Superior temporal gyrus (tissue), 1 donor: Measurements from ENCODE around the gene VHLL.
"Not testable (repeated sequence)": the region's sequence is repeated elsewhere in the genome, so short reads cannot be mapped to it uniquely, and the experiment has no call there.

Experiments
- DNase-seq: peaks from one replicate; pipeline ENCODE4 v3.0.0-alpha.2; 2016; ENCODE audit errors: extremely low spot score

Gene VHLL

DNA sequence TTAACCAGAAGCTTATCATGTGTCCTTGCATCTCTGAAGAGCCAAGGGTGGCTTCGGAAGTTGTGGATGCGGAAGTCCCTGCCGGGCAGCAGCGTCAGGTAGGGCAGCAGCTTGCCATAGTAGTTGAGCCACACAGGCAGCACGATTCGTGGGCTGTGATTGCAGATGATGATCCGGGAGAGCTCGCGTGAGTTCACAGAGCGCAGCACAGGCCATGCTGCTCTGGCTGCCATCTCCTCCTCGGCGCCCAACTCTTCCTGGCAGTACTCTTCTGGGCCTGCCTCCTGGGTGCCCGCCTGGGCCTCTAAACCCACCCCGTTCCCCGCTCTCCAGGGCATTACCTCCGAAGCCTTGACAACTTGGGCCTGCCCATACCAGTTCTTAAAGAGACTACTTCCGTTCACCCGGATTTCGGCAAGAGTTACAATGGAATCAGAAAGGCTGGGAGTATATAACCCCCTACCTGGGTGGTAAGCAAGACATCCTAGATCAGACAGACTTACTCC, at the start of gene VHLL:
TSS of gene VHLL (minus strand) at position 456 of the 506 bp plus-strand sequence. CDS start at position 338, 118 bp downstream.
- no peak for DNase-seq

GRCh38 chr1:156347331-156347730, 48.2 kb upstream of the VHLL start:
- no peak for DNase-seq

DNA sequence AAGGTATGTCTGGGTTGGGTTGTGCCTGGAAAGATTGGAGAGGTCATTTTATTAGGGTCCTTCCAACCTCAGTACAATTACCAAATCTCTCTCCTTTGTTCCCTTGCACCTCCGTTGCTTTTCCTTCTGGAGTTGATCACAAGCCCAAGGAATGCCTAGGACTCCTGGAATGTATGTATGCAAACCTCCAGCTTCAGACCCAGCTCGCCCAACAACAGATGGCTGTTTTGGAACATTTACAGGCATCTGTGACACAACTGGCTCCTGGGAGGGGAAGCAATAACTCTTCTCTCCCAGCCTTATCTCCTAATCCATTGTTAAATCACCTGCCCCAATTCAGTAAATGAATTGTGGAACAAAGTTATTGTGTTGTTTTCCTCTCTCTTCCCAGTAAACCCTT, 47.5 kb upstream of the VHLL start:
- DNase-seq: no peak

- DNase-seq: not testable (repeated sequence)
Observed at GRCh38 chr1:156346035-156346434, 46.9 kb upstream of the VHLL start.

DNA sequence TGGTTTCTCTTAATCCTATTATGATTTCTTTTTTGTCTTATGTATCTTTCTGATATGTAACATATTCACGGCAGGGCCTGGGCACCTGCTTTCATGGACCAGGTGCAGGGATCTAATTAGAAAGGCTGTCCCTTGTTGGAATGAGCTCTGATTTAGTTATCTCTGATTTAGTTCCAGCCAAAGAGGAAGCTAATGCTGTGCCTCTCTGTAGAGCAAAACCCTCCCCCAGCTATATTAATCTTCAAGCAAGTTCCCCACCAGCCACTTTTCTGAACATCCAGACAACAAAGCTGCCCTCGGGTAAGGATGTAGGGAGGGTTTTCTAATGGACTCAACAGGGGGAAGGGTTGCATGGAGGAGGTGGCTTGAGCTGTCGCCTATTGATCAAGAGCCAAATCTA, 45.3 kb upstream of the VHLL start:
- no peak for DNase-seq

DNA sequence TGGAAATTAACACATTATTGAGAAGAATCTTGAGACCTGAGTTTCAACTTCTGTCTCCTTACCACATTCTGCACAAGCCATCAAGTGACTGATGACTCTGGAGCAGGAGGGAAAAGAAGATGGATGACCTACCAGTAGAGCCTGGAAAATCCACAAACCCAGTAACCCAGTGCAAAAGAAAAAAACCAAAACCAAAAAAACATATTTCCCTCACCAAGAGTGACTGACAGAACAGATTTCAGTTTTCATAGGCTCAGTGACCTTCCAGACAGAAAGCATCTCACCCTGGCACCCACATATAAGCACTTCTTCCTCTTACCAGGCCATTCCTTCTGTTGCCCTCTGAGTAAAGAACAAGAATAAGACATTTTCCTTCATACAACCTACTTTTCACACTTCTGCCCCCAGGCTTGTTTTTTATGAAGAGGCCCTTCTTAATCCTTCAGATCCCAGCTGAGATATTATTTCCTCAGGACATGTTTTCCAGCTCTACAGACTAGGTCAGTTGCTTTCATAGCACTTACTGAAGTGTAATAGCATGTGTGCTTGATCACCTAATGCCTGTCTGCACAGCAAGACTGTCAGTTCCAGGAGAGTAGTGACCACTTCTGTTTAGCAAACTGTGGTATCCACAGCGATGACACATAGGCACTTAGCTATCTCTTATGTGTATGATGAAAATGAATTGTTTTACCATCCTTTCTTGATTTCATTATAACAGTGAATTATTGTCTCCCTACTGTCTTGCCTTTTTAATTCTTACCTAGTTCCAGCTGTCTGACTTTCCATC, 43.3 kb upstream of the VHLL start:
- DNase-seq: no peak

DNA sequence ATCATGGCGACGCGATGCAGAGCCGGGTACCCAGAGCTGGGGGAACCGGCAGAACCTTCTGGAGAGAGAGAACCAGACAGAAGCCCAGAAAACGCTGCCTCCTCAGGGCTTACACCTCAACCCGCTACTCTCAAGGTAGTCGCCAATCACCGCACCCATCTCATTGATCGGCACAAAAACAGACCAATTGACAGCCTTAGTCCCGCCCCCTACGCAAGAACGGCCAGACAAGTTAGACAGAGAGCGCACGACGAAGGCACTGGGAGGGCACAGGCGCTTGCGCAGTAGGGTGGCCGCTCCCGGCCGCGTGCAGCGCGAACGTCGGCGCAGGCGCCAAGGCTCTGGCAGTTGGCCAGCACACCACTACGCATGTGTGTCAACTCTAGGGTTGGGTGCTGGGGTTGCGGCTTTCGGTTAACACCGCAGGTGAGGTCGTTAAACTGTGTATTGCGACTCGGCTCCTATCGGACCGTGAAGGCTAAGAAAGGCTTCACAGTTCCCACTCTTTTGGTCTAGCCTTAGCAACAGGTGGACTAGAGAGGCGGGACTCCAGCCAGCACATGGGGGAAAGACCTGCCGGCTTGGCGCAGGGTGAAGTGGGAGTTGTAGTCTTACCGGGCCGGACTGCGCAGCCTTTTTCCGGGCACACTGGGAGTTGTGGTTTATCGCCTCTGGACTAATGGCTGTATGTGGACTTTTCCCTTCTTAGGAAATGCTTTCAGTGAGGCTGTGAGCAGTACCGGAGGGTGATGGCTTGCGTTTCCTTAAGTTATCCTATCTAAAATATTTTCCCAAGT, 39.3 kb upstream of the VHLL start, which contains the start of the genes CCT3 and TSACC:
TSS of gene CCT3 (minus strand) at position 113 of the 797 bp plus-strand sequence. CDS start at position 5, 108 bp downstream.
TSS of gene TSACC (plus strand) at position 347 of the 797 bp plus-strand sequence. CDS start 1,232 bp downstream, outside the sequence.
- peak; percentile 99 for DNase-seq

GRCh38 chr1:156337888-156338179, 38.7 kb upstream of the VHLL start:
- DNase-seq: no peak

GRCh38 chr1:156337052-156337887, 38.2 kb upstream of the VHLL start:
- DNase-seq: peak; percentile 18

GRCh38 chr1:156336242-156336641, 37.1 kb upstream of the VHLL start:
- DNase-seq: no peak

DNA sequence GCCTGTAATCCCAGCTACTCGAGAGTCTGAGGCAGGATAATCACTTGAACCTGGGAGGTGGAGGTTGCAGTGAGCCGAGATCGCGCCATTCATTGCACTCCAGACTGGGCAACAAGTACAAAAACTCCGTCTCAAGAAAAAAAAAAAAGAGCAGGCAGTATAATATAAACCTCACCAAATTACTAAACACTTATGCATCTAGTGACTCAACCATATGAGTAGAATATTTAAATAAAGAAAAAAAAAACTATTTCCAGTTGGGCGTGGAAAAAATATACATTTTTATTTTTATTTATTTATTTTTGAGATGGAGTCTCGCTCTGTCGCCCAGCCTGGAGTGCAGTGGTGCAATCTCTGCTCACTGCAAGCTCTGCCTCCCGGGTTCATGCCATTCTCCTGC, 24.1 kb upstream of the VHLL start:
- DNase-seq: not testable (repeated sequence)

DNA sequence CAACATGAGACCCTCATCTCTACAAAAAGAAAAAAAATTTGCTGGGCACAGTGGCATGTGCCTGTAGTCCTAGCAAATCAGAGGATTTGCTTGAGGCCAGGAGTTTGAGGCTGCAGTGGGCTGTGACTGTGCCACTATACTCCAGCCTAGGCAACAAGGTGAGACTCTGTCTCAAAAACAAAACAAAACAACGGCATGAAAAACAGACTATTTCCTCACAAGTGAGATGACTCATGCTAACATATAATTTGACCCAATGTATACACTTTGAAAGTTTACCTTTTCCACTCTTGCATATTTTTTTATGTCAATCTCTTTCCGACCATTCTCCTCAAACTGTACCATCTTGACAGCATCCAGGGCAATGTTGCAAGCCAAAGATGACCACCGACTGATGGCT, 21.5 kb upstream of the VHLL start:
- DNase-seq: no peak

GRCh38 chr1:156319664-156320063, 20.6 kb upstream of the VHLL start:
- DNase-seq: peak; percentile 46

GRCh38 chr1:156316909-156317308, 17.8 kb upstream of the VHLL start:
- DNase-seq: no peak

DNA sequence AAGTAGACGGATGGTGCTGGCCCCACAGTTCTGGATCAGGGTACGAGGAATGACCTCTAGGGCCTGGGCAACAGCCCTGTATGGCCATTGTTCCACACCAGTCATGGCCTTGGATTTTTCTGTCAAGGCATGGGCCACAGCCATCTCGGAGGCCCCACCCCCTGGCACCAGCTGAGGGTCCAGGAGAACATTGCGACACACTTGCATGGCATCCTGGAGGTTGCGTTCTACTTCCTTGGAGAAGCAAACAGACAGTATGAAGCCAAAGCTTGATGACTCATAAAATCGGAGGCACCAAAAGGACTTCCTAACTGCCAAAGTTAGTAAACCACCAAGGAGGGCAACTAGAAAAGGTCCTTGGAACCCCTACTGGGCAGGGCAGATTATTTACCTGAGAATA, 11.9 kb upstream of the VHLL start:
- no peak for DNase-seq

GRCh38 chr1:156308078-156308477, 9.0 kb upstream of the VHLL start:
- DNase-seq: no peak

DNA sequence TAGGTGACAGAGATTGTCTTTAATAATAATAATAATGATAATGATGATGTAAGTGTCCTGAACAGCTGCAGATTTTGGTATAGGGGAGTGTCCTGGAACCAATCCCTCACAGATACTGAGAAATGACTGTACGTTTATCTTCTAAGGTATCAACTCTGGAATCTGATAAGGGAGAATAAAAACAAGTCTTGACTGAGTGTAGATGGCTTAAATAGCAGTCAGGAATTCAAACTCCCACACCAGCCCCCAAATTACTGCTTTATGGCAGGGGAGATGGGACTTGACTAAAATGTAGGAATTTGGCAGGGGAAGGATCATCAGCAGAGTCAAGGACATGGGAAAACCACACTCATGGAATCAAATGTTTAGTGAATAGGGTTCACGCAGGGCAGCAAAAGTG, 6.1 kb upstream of the VHLL start:
- no peak for DNase-seq

DNA sequence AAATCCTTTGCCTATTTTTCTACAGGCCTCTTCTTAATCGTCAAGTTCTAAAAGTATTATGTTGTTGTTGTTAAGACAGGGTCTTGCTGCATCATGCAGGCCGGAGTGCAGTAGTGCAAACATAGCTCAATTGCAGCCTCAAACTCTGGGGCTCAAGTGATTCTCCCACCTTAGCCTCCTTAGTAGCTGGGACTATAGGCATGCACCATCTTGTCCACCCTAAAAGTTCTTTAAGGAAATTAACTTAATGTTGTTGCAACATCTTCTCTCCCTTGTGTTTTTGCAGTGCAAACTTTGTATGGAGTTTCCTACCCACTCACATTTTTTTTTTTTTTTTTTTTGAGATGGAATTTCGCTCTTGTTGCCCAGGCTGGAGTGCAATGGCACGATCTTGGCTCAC, 4.1 kb upstream of the VHLL start:
- DNase-seq: no peak

- DNase-seq: peak; percentile 86
Observed at GRCh38 chr1:156295391-156295947, 3.6 kb downstream of the VHLL start, which contains the start of gene GLMP. Gene GLMP, minus strand, starts transcription at chr1:156295679. Its CDS starts 34 bp downstream, at chr1:156295645.

DNA sequence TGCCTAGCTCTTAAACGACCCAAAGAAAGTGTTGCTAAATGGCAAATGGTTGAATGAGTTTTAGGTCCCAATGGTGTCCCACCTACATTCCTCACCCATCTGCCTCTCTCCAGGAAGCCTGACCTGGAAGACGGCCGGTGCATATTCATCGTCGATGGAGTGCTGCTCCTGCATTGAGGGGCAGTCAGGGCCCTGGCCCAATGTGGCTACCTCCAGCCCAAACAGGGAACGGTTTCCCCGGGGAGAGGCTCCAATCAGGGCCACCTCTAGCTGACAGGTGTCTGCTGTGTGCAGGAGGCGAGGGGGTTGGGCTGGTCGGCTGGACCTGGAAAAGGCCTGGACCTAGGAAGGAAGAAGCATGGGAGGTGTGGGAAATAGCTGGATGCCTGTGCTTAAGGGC, 5.2 kb downstream of the VHLL start:
- no peak for DNase-seq

DNA sequence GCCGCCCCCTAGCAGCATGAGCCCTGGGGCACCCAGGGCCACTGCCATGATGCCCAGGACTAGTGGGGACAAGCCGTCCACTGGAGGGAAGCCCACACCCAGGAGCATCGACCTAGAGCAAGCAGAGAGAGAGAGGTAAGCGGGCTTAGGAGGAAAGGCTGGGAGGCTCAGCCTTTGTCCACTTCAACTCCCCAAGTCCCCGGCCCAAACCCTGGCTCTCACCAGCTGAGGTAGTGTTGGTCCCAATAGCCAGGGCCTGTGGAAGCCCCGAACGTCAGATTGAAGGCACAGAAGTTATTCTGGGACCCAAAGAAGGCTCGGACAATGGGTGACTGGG, 6.0 kb downstream of the VHLL start:
- no peak for DNase-seq
